OCI-M1 (cell line): ENCODE measurements around the gene AGPAT3.
A peak's percentile ranks its signal among the peaks of the same experiment; 100 is the strongest.
"Not testable (repeated sequence)": the region's sequence is repeated elsewhere in the genome, so short reads cannot be mapped to it uniquely, and the experiment has no call there.

Experiments used
- DNase-seq: peaks from one replicate; lab custom pipeline; 2025; lab: John Stamatoyannopoulos, UW

Gene AGPAT3, protein sequence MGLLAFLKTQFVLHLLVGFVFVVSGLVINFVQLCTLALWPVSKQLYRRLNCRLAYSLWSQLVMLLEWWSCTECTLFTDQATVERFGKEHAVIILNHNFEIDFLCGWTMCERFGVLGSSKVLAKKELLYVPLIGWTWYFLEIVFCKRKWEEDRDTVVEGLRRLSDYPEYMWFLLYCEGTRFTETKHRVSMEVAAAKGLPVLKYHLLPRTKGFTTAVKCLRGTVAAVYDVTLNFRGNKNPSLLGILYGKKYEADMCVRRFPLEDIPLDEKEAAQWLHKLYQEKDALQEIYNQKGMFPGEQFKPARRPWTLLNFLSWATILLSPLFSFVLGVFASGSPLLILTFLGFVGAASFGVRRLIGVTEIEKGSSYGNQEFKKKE

DNA sequence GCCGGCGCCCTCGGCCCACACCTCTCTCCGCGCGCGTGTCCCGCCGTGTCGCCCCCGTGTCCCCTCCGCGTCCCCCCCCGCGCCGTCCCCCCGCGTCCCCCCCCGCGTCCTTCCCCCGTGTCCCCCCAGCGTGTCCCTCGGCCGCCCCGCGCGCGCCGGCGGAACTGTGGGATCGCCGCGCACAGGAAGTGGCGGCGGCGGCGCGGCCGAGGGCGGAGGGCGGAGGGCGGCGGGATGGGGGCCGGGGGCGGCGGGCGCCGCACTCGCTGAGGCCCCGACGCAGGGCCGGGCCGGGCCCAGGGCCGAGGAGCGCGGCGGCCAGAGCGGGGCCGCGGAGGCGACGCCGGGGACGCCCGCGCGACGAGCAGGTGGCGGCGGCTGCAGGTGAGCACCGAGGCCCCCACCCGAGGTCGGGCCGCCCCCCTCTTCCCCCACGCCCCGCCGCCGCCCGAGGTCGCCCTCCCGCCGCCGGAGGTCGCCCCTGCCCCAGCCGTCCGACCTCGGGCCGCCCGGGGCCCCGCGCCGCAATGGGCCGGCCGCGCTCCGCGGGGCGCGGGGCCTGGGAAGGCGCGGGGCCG is at the start of gene AGPAT3:
TSS of gene AGPAT3 (plus strand) at position 262 of the 578 bp plus-strand sequence. CDS start 94,459 bp downstream, outside the sequence.
- peak; percentile 68 for DNase-seq

DNA sequence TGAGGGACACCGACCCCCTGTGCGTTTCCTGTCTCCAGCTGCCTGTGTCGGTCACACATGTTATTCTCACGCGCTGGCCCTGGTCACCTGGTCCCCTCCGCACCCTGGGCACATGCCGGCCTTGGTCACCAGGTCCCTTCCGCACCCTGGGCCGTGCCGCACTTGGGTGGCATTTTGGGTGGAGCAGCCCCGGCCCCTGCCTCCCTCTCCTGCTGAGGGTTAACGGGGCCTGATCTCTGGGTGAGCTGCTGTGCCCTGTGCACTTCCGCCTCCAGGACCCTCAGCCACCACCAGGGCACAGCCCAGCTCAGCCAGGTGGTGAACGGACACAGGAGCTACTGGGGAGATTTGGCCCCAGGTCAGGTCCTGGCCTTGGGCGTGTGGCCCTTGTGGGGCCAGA is 49.0 kb upstream of the AGPAT3 start:
- no peak for DNase-seq

DNA sequence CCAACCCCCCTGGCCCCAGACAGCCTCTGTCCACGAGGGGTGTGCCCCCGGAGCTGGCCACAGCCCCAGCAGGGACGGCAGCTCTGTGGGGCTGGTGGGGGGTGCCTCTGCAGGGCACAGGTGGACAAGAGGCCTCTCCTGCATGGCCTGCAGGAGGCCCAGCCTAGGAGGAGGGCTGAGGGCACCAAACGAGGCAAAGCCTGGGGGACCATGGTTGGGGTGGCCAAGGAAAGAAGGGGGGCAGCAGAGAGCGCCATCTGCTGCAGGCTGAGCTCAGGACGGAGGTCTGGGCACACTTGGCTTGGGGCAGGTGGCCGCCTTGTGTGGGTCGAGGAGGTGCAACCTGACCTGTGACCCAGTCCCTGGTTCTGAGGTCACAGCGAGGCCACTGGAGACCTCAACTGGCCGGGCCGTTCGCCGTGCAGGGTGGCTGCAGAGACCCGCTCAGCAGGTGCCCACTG is 48.4 kb upstream of the AGPAT3 start:
- DNase-seq: no peak

DNA sequence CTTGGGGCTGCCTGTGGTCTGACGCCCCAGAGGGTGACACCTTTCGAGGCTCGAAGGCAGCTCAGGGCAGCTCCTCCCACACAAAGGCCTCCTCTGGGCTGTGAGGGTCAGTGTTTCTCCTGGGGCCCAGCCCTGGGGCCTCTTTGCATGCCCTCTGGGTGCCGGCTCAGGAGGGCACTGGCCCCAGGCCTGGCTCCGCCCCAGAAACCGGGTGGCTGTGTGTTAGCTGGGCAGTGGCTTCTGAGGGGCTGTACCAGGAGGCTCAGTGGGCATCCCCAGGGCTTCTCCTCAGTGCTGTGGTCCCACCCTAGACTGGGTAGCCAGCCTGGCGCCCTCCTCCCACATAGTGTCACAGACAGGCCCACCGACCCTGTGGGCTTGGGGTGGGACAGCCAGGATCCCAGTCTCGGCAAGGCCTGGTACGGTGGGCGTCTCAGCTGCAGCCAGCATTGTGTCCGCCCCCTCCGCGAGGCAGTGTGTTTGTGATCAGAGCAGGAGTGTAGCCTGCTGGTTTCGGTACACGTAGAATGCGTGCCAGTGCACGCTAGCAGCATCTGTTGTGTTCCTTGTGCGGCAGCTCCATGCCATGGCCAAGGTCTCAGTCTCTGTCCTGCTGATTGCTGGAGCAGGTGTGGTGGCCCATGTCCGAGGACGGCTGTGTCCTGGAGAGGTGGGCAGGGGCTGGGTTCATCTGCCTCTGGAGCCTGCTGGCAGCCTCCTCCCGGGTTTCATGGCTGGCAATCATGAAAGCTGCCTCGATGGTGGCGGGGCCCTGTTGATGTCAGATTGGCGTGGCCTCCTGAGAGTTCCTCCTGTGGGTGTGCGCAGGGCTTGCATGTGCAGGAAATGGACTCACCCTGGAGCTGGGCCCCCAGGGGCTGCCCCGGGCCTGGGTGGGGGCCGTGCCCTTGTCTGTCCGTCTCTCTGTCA is 47.6 kb upstream of the AGPAT3 start:
- DNase-seq: no peak

DNA sequence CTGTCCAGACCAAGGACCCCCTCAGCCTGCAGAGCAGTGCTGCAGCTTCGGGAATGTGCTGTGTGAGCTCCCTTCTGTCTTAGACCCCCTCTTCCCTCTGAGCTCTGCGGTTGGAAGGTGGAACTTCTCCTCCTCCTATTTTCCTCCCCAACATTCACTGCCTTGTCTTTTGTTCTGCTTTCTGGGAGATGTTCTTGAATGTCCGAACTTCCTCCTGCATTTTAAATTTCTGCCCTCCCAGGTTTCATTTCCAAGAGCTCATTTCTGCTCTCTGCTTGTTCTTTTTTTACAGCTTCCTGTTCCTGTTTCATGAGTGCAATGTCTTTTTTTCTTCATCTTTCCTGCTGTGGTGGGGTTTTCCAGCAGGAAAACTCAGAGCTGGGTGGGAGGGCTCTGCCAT is 46.3 kb upstream of the AGPAT3 start:
- DNase-seq: no peak

DNA sequence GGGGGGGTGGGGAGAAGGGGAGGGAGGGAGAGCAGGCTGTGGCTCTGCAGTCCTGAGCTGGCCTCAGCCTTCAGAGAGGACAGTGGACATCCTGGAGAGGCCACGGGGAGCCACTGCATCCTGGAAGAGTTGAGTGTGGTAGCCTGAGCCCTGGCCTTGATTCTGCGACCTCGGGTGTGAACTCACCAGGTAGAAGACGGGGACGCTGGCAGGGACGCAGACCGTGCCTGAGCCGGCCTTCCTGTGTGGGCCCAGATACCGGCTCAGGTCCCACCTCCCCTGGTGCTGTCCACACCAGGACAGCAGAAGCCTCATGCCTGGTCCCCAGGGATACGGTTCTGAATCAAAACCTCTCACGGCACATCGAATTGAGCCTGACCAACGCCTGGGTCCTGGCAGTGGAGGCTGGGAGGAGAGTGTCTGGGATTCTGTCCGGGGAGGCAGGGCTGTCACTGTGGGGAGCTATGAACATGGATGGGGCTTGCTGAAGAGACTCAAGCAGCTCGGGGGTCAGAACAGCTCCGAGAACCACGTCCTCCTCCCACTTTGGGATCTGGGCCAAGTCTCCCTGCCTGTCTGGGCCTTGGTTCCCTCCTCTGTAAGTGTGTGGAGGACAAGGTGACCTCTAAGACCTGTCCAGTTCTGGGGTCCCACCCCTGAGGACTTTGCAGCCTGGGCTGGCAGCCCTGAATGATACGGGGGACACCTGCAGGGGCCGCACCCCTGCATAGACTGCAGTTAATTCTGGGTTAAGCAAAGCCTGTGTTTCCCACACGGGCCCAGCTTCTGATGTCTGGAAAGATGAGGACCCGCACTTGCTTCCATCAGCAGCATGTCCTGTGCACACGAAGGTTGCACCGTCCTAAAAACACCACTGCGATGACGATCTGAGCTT is 45.3 kb upstream of the AGPAT3 start:
- DNase-seq: no peak

DNA sequence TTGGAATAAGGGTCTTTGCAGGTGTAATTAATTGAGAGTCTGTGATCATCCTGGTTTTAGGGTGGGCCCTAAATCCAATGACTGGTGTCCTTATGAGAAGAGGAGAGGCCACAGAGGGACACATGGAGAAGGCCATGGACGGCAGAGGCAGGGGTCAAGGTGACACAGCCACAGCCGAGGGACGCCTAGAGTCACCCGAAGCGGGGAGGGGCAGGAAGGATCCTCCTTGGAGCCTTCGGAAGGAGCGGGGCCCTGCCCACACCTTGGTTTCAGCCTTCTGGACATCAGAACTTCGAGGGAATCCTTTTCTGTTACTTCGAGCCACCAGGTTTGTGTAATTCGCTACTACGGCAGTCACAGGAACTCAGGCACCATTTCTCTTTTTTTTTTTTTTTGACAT is 44.6 kb upstream of the AGPAT3 start:
- DNase-seq: no peak

DNA sequence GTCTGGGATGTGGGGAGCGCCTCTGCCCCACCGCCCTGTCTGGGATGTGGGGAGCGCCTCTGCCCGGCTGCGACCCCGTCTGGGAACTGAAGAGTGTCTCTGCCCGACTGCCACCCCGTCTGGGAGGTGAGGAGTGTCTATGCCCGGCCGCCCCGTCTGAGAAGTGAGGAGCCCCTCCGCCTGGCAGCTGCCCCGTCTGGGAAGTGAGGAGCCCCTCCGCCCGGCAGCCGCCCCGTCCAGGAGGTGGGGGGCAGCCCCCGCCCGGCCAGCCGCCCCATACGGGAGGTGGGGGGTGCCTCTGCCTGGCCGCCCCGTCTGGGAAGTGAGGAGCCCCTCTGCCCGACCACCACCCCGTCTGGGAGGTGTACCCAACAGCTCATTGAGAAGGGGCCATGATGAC is 42.9 kb upstream of the AGPAT3 start:
- not testable (repeated sequence) for DNase-seq

DNA sequence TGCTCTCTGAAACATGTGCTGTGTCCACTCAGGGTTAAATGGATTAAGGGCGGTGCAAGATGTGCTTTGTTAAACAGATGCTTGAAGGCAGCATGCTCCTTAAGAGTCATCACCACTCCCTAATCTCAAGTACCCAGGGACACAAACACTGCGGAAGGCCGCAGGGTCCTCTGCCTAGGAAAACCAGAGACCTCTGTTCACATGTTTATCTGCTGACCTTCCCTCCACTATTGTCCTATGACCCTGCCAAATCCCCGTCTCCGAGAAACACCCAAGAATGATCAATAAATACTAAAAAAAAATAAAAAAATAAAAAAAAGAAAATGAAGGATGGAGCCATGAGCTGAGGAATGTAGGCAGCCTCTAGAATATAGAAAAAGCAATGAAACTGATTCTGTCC is 42.3 kb upstream of the AGPAT3 start:
- DNase-seq: not testable (repeated sequence)

DNA sequence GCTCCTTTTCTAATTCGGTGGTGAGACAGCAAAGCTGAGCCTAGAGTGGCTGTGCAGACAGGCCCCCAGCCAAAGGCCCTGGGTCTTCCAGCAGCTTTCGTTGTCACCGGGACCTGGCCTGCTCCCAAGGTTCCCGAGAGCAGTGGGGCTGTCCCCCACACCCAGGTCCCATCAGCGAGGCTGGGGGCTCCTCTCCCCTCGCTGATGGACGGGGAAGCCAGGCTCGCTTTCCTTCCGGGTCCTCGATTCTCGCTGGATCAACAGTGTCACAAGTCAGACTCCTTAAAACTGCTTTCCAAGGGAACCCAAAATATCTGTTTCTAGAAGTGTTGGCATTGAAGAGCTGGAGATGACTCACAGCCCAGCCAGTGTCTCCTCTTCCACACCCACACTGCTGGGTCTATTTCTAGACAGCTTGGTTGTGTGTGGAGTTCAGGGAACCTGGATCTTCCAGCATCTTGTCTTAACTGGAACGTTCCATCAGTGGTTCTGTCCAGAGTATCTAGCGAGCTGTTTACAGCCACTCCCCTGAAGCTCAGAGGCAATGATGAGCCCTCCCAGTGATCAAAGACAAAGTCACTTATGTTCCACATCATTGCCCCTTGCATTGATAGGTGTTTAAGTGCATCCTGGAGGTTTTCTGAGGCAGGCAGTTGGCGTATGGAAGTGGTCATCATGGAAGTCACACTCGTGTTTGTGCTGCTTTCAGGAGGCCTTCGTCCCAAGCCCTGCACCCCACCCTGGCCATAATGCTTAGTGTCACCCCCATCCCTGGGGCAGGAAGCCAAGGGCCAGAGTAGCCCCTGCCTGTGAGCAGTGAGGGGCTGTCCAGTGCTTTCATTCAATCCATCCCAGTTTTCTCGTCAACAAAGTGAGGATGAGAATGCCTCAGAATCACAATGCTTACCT is 40.4 kb upstream of the AGPAT3 start:
- DNase-seq: no peak

DNA sequence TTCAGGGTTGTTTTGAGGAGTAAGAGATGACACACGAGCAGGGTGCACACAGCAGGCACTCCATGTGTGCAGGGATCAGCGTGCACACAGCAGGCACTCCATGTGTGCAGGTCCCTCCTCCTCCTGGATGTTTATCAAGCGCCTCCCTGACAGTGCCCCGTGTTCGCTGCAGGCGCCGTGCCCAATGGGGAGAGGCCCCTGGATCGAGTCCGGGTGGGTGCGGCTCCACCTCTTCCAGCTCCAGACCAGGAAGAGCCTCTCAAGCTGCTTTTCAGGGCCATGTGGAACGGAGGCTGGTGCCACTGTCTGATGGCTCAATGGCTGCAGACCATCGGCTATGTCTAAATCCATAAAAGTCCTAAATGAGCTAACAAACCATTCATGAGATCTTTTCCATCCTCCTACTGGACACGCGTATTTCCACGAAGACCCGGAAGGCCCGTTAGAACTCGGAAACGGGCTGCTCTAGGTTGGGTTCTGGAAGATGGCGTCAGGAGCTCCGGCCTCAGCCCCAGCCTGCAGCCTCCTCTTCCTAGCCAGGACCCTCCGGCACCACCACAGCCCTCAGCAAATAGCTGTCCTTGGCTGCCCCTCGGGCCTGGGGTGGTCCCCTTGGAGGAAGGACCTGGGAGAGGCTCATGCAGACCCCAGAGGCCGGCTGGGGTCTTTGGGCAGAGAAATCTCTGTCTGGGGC is 39.6 kb upstream of the AGPAT3 start:
- no peak for DNase-seq

DNA sequence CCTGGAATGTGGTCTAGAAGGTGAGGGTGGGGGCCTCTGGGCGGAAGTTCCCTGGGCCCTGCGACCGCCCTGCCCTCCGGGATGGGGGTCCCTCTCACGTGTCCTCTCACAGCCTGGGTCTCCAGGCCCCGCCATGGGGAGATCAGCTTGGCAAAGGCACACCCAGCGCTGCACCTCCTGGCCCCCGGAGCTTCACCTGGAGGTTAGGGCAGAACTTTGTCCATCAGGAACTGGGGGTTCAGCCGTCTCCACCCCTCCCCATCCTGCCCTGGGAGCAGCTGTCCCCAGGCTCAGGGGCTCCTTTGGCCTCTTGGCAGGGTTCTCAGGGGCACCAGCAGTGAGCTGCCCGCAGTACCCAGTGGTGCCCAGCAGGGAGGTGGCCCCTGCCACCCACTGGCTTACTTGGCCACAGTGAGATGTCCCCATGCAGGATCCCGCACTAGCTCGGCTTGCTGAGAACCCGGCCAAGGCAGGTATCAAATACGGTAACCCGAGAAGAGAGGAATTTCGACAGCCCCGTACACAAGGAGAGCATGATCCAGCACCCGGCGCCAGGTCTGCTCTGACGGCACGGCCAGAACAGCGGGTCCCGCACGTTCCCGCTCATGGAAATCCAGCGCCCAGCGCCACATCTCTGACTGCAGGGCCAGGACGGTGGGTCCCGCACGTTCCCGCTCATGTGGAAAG is 38.9 kb upstream of the AGPAT3 start:
- no peak for DNase-seq

DNA sequence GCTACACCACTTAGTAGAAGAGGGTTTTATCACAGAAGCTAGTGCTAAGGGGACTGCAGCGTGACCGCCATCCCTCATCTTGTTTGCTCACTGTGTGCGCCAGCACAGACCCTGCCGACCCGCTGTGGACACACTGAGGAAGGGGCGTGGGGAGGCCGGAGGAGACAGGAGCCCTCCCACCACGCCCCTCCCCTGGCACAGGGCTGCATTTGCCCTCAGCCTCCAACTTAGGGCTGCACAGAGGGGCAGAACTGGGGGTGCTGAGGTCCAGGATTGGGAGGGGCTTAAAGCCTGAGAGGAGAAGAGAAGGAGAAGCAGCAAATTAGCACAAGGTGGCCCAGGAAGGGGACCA is 38.4 kb upstream of the AGPAT3 start:
- DNase-seq: no peak

DNA sequence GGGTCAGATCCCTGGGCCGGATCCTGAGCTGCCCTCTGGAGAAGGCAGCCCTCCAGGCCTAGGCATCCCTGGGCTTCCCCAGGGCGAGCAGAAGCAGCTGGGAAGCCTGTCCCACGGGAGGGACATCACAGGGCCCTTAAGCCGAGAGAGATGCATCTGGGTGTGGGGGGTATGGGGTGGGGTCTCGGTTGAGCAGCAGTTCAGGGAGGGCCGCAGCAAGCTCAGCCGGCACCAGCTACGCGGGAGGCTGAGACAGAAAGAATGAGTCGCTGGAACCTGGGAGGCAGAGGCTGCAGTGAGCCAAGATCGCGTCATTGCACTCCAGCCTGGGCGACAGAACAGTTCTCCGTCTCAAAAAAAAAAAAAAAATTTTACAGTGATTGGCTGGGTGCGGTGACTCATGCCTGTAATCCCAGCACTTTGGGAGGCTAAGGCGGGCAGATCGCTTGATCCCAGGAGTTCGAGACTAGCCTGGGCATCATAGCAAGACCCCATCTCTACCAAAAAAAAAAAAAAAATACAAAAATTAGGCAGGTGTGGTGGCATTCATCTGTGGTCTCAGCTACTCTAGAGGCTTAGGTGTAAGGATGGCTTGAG is 37.9 kb upstream of the AGPAT3 start:
- no peak for DNase-seq

DNA sequence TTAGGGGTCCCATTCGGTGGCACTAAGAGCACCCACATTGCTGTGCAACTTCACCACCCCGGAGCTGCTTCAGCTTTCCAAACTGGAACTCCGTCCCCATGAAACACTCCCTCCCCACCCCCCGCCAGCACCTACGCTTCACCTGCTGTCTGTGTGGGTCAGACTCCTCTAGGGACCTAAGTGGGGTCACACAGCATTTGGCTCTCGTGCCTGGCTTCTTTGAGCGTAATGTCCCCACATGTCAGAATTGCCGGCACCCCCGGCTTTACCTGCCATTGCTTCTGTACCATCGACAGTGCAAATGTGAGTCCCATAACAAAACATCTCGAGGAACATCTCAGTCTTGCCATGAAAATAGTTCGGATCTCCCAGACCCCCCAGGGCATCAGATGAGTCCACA is 35.9 kb upstream of the AGPAT3 start:
- no peak for DNase-seq

DNA sequence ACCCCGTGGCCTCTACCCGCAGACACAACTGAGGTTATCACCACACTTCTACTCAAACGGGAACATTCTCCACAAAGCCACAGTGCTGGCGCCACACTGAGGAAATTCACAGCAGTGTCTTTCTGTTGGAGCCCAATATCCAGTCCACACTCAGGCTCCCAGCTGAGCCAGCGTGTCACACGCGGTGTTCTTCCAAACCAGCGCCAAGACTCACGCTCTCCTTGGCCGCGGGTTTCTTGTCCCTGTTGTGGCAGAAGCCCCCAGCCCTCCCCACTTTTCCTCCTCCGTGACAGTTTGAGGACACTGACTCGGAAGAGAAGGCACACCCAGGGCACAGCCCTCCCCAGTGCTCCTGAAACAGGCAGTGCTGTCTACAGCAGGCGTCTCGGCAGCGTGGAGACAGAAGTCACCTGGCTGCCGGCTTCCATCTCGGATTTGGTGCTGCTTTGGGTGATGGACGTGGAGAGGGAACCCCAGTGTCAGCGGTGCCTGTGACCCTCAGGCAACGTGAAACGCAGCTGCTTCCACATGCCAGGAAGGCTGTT is 35.4 kb upstream of the AGPAT3 start:
- DNase-seq: peak; percentile 76

DNA sequence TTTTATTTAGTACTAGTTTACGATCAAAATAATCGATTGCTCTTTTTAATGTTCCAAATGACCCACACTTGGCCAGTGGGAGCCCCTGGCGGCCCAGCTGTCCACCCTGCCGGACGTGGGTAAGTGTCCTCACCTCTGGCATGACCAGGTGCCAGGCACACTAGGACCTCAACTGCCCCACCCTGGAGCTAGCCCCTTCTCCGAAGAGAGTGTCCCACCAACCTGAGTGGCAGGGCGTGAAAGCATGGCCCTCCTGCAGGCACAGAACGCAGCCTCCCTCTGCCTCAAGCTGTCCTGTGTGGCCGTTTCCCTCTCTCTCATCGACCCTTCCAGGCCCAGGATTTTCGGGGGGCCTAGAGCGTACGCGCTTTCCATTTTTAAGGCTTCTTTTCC is 32.9 kb upstream of the AGPAT3 start:
- DNase-seq: no peak

DNA sequence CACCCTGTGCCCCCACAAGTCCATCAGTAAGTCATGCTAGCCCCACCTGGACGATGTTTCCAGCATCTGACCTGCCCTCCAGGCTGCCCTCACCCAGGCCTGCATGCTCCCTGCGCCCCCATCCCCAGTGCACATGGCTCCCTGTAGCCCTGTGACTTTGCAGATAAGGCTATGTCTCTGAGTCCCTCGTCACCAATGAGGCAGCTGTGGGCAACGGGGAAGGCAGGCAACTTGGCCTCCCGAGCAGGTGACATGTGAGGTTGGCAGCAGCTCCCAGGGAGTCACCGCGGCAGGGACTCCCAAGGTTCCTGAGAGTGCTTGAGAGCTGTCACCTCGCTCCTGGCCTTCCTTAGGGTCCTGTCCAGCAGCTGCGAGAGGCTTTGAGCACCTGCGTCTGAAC is 32.4 kb upstream of the AGPAT3 start:
- DNase-seq: no peak
